ENCODE results near the gene CACNA1C.

GRCh38 chr12:2644683-2645405 is 592.1 kb downstream of the CACNA1C start:
- TF ChIP-seq CTCF (IDR thresholded peaks at IDR 0.05) (no peak), POLR2A (IDR thresholded peaks at IDR 0.05) (no peak), EP300 (IDR thresholded peaks at IDR 0.05) (no peak)
